SK-N-SH (cell line): Measurements from ENCODE around the gene PERCC1. TPM values are rescaled to one million over a fixed set of nuclear protein-coding genes. Genes with fewer than 3 reads are reported as not detected.

Experiments used
- CTCF ChIA-PET: fragments of 300-600, 350-600 bp; formaldehyde crosslinking; extraction: SDS; loops from one replicate; lab custom pipeline; 2021; lab: Yijun Ruan, JAX
- POLR2A ChIA-PET: fragments of 350-600 bp; sonication (Branson Sonifier 250); formaldehyde crosslinking; extraction: SDS; loops from one replicate; lab custom pipeline; 2020; ENCODE audit warnings: antibody characterized with exemption, inconsistent platforms; lab: Yijun Ruan, JAX
- DNase-seq: peaks from one replicate; pipeline ENCODE4 v3.0.0; 2012
- H2AFZ ChIP-seq: fragments of 200-600 bp; sonication (generic); 2 replicates; pipeline ENCODE4 v1.8.1; 2016; ENCODE audit warnings: antibody characterized with exemption, mild to moderate bottlenecking, low read depth
- H3F3A ChIP-seq: fragments of 200-600 bp; sonication (generic); replicated peaks from 2 replicates; pipeline ENCODE3; 2016; ENCODE audit warnings: antibody characterized with exemption, mild to moderate bottlenecking; ENCODE audit not compliant: insufficient read depth
- H3K27ac ChIP-seq, 2 experiments: fragments of 200-500 bp in 1 of 2; fragments of 200-600 bp in 1 of 2; sonication (Bioruptor generic) in 1 of 2; sonication (generic), shearing (Covaris generic) in 1 of 2; 2 replicates each; pipeline versions ENCODE4 v1.5.1 to v1.6.1; 2014 to 2016; ENCODE audit warnings: low read depth in 2 of 2, inconsistent platforms in 1 of 2, low read length in 1 of 2, mild to moderate bottlenecking in 1 of 2, mixed read lengths in 1 of 2
- H3K27me3 ChIP-seq: fragments of 200-600 bp; sonication (generic), shearing (Covaris generic); 2 replicates; pipeline ENCODE4 v1.6.1; 2016; ENCODE audit warnings: mixed run types; ENCODE audit not compliant: insufficient read depth
- H3K36me3 ChIP-seq, 2 experiments: fragments of 200-500 bp in 1 of 2; fragments of 200-600 bp in 1 of 2; sonication (Bioruptor generic) in 1 of 2; sonication (generic) in 1 of 2; replicated peaks in 1 of 2; 2 replicates each; pipeline versions ENCODE3 to v1.5.1; 2014 to 2016; ENCODE audit warnings: low read length in 1 of 2, mild to moderate bottlenecking in 1 of 2; ENCODE audit not compliant: insufficient read depth in 2 of 2, control insufficient read depth in 1 of 2
- H3K4me1 ChIP-seq, 2 experiments: fragments of 200-500 bp in 1 of 2; fragments of 200-600 bp in 1 of 2; sonication (Bioruptor generic) in 1 of 2; sonication (generic), shearing (Covaris generic) in 1 of 2; 2 replicates each; pipeline versions ENCODE4 v1.5.1 to v1.6.1; 2014 to 2016; ENCODE audit warnings: low read depth in 1 of 2, low read length in 1 of 2, mixed run types in 1 of 2; ENCODE audit not compliant: insufficient read depth in 2 of 2, control insufficient read depth in 1 of 2
- H3K4me2 ChIP-seq: fragments of 200-600 bp; sonication (generic), shearing (Covaris generic); 2 replicates; pipeline ENCODE4 v1.6.1; 2017; ENCODE audit warnings: mixed run types
- H3K4me3 ChIP-seq, 2 experiments: fragments of 200-500 bp in 1 of 2; fragments of 200-600 bp in 1 of 2; sonication (Bioruptor generic) in 1 of 2; sonication (generic), shearing (Covaris generic) in 1 of 2; 2 replicates each; pipeline versions ENCODE4 v1.5.1 to v1.8.1; 2014 to 2016; ENCODE audit warnings: low read depth in 2 of 2, inconsistent platforms in 1 of 2, low read length in 1 of 2, mild to moderate bottlenecking in 1 of 2, mixed read lengths in 1 of 2, moderate library complexity in 1 of 2
- H3K79me2 ChIP-seq: fragments of 200-600 bp; sonication (generic); 2 replicates; pipeline ENCODE4 v1.8.1; 2017; ENCODE audit warnings: mild to moderate bottlenecking; ENCODE audit not compliant: insufficient read depth
- H3K9ac ChIP-seq: fragments of 200-600 bp; sonication (generic); 2 replicates; pipeline ENCODE4 v1.6.1; 2017; ENCODE audit warnings: mixed run types
- H3K9me2 ChIP-seq: fragments of 200-600 bp; sonication (generic); 2 replicates; pipeline ENCODE4 v1.6.1; 2017; ENCODE audit warnings: mixed run types
- H3K9me3 ChIP-seq: fragments of 200-600 bp; sonication (generic); 2 replicates; pipeline ENCODE4 v1.6.1; 2017; ENCODE audit warnings: mixed run types, mild to moderate bottlenecking, moderate library complexity
- H4K20me1 ChIP-seq: fragments of 200-600 bp; sonication (generic); 2 replicates; pipeline ENCODE4 v1.6.1; 2017; ENCODE audit warnings: mild to moderate bottlenecking, mixed run types; ENCODE audit not compliant: insufficient read depth
- CHD2 ChIP-seq: fragments of 150-350 bp; IDR thresholded peaks from 2 replicates; pipeline ENCODE4 v1.6.1; 2018; ENCODE audit warnings: low read length; ENCODE audit not compliant: partially characterized antibody
- CTCF ChIP-seq: fragments of 200-600 bp; sonication (generic); IDR thresholded peaks from 2 replicates; pipeline ENCODE4 v1.6.1; 2017; ENCODE audit warnings: antibody characterized with exemption, mild to moderate bottlenecking, moderate library complexity
- FOXM1 ChIP-seq: IDR thresholded peaks from 2 replicates; pipeline ENCODE4 v1.4.0; 2012; ENCODE audit warnings: low read depth, mild to moderate bottlenecking
- MXI1 ChIP-seq: IDR thresholded peaks from 2 replicates; pipeline ENCODE4 v1.6.1; 2012; ENCODE audit warnings: mild to moderate bottlenecking, low read depth, low read length, improper control_type of control experiment
- NRF1 ChIP-seq: IDR thresholded peaks from 2 replicates; pipeline ENCODE4 v1.6.1; 2012; ENCODE audit warnings: low read depth, mild to moderate bottlenecking, low read length
- REST ChIP-seq: IDR thresholded peaks from 2 replicates; pipeline ENCODE4 v1.6.1; 2012; ENCODE audit warnings: mild to moderate bottlenecking, low read depth, low read length, moderate library complexity
- RXRA ChIP-seq: IDR thresholded peaks from 2 replicates; pipeline ENCODE4 v1.4.0; 2012; ENCODE audit warnings: low read depth, mild to moderate bottlenecking, borderline replicate concordance
- USF1 ChIP-seq: IDR thresholded peaks from 2 replicates; pipeline ENCODE4 v1.4.0; 2012; ENCODE audit warnings: low read depth, borderline replicate concordance
- WGBS: methylation state at CpG from one replicate; pipeline ENCODE4 v1.1.6; 2017; ENCODE audit warnings: low lambda C conversion rate; 5-methylcytosine and 5-hydroxymethylcytosine counted together
- polyA plus RNA-seq, 3 experiments: library from polyadenylated mRNA; depleted of rRNA; stranded (reverse); fragments of >200 nt; gene quantifications; 2 replicates each; pipeline ENCODE4 v1.2.3, GENCODE V29; 2012

The PERCC1 gene
- polyA plus RNA-seq, 1 of the 3 experiments (the other 2 are of a cell fraction): not detected

- H3K4me2 ChIP-seq: no peak overlapping the region
- no peak overlapping the region for H3K9ac ChIP-seq
- H4K20me1 ChIP-seq: no peaks in the 10 kb centered on the region
- no peaks in the 10 kb centered on the region for H3K9me3 ChIP-seq
- no peaks in the 10 kb centered on the region for H3K9me2 ChIP-seq
- no peak overlapping the region for H3K4me3 ChIP-seq
- WGBS: 95% methylated on average over 8 of the region's 11 CpGs
- H3K79me2 ChIP-seq: no peaks in the 10 kb centered on the region
- no peak overlapping the region for H3K27ac ChIP-seq
- H3K4me1 ChIP-seq: no peaks in the 10 kb centered on the region
- H3K27me3 ChIP-seq: no peaks in the 10 kb centered on the region
- DNase-seq: no peak
- peaks cover 0 to 17% of the 10 kb centered on the region in 2 experiments for H3K36me3 ChIP-seq
- ChIA-PET CTCF (no interaction called here), POLR2A (no interaction called here)
- TF ChIP-seq NRF1: no peak
- no peak for TF ChIP-seq FOXM1
- no peak for TF ChIP-seq CTCF
- H3F3A ChIP-seq: no peaks in the 10 kb centered on the region
- no peak overlapping the region for H2AFZ ChIP-seq
These were observed 17.1 kb downstream of the PERCC1 start for GRCh38 chr16:1447965-1448364.

- H3K9me2 ChIP-seq: no peaks in the 10 kb centered on the region
- no peak overlapping the region for H3K4me2 ChIP-seq
- H4K20me1 ChIP-seq: no peaks in the 10 kb centered on the region
- H2AFZ ChIP-seq: no peak overlapping the region
- no peaks in the 10 kb centered on the region for H3K9me3 ChIP-seq
- 100% methylated on average over 10 of the region's 30 CpGs for WGBS
- POLR2A ChIA-PET: no interaction called here
- no peak for DNase-seq
- H3K36me3 ChIP-seq: peaks cover 0 to 21% of the 10 kb centered on the region in 2 experiments
- no peaks in the 10 kb centered on the region for H3K79me2 ChIP-seq
- no peaks in the 10 kb centered on the region for H3K27me3 ChIP-seq
- CTCF ChIA-PET: no interaction called here
- H3F3A ChIP-seq: no peaks in the 10 kb centered on the region
- no peaks in the 10 kb centered on the region for H3K4me1 ChIP-seq
- no peak for TF ChIP-seq MXI1
- no peak for TF ChIP-seq CHD2
- no peak for TF ChIP-seq USF1
- no peak for TF ChIP-seq RXRA
- TF ChIP-seq REST: no peak
- no peak overlapping the region for H3K27ac ChIP-seq
- no peak overlapping the region for H3K4me3 ChIP-seq
- H3K9ac ChIP-seq: no peak overlapping the region
These were observed 17.7 kb downstream of the PERCC1 start for GRCh38 chr16:1448536-1449116.
